Thymus (tissue), 11 donors: ENCODE results near the gene BSPH1. TPM values are rescaled to one million over a fixed set of nuclear protein-coding genes. Genes with fewer than 3 reads are reported as not detected.
"Not testable (repeated sequence)": the region's sequence is repeated elsewhere in the genome, so short reads cannot be mapped to it uniquely, and the experiment has no call there.

Source experiments
- DNase-seq, 9 donors: peaks; one replicate each; pipeline ENCODE4 v3.0.0-alpha.2; 2013; ENCODE audit warnings: low spot score in 9 of 9, low read depth in 6 of 9, missing footprints in 1 of 9
- H3K27ac ChIP-seq, 2 donors: one replicate each; pipeline ENCODE4 v1.5.1; 2013; ENCODE audit warnings: control low read depth in 1 of 2, low read depth in 1 of 2, low read length in 1 of 2, mild to moderate bottlenecking in 1 of 2, moderate library complexity in 1 of 2
- H3K27me3 ChIP-seq, 2 donors: one replicate each; pipeline ENCODE4 v1.5.1; 2013; ENCODE audit warnings: low read length in 1 of 2; ENCODE audit not compliant: control insufficient read depth in 2 of 2, insufficient read depth in 1 of 2
- H3K36me3 ChIP-seq, 2 donors: one replicate each; pipeline ENCODE4 v1.5.1; 2013; ENCODE audit warnings: low read length in 1 of 2, mild to moderate bottlenecking in 1 of 2, moderate library complexity in 1 of 2; ENCODE audit not compliant: control insufficient read depth in 2 of 2, insufficient read depth in 2 of 2
- H3K4me1 ChIP-seq, 2 donors: one replicate each; pipeline ENCODE4 v1.5.1; 2013; ENCODE audit warnings: low read length in 2 of 2; ENCODE audit not compliant: control insufficient read depth in 2 of 2, insufficient read depth in 2 of 2
- H3K4me3 ChIP-seq, 2 donors: one replicate each; pipeline ENCODE4 v1.5.1; 2013; ENCODE audit warnings: low read length in 2 of 2, control low read depth in 1 of 2, mild to moderate bottlenecking in 1 of 2
- H3K9me3 ChIP-seq, 2 donors: one replicate each; pipeline ENCODE4 v1.5.1; 2013; ENCODE audit warnings: low read length in 1 of 2, mild to moderate bottlenecking in 1 of 2; ENCODE audit not compliant: control insufficient read depth in 2 of 2, insufficient read depth in 1 of 2
- WGBS: extraction: QIAGEN DNeasy Blood & Tissue Kit; methylation state at CpG from one replicate; pipeline ENCODE4 v1.1.7; 2013; 5-methylcytosine and 5-hydroxymethylcytosine counted together
- polyA plus RNA-seq: library from polyadenylated mRNA; stranded (reverse); fragments of 200-250 nt; gene quantifications from one replicate; pipeline ENCODE4 v1.2.3, GENCODE V29; 2013
- total RNA-seq: library from RNA; stranded (reverse); fragments of 120-200 nt; gene quantifications from one replicate; pipeline ENCODE4 v1.2.4, GENCODE V29; 2013
- donor health status: healthy.

The BSPH1 gene
- total and polyA plus RNA-seq, 2 donors, result not detected

GRCh38 chr19:47955936-47956335, 36.0 kb downstream of the BSPH1 start:
- not testable (repeated sequence) for H3K27ac ChIP-seq, H3K4me1 ChIP-seq, H3K9me3 ChIP-seq, H3K36me3 ChIP-seq, H3K4me3 ChIP-seq, H3K27me3 ChIP-seq, DNase-seq
- WGBS, result 96% methylated on average over 7 of the region's 11 CpGs

- H3K9me3 ChIP-seq, H3K27me3 ChIP-seq, H3K36me3 ChIP-seq, DNase-seq, H3K27ac ChIP-seq, H3K4me1 ChIP-seq, H3K4me3 ChIP-seq: not testable (repeated sequence)
- no CpG with 5 or more reads among the region's 21 CpGs for WGBS
Measured at GRCh38 chr19:47952132-47952531, 39.8 kb downstream of the BSPH1 start.

GRCh38 chr19:47949852-47950521, 42.0 kb downstream of the BSPH1 start:
- not testable (repeated sequence) for DNase-seq, H3K4me3 ChIP-seq, H3K27me3 ChIP-seq, H3K9me3 ChIP-seq, H3K27ac ChIP-seq, H3K4me1 ChIP-seq, H3K36me3 ChIP-seq
- WGBS, result 92% methylated on average over 18 of the region's 24 CpGs

GRCh38 chr19:47928581-47928980, 63.4 kb downstream of the BSPH1 start:
- WGBS, result no CpG with 5 or more reads among the region's 20 CpGs
- not testable (repeated sequence) for H3K27ac ChIP-seq, DNase-seq, H3K4me3 ChIP-seq, H3K27me3 ChIP-seq, H3K4me1 ChIP-seq, H3K36me3 ChIP-seq, H3K9me3 ChIP-seq

- not testable (repeated sequence) for H3K4me1 ChIP-seq, H3K4me3 ChIP-seq, H3K27ac ChIP-seq, H3K36me3 ChIP-seq, H3K9me3 ChIP-seq, DNase-seq, H3K27me3 ChIP-seq
- WGBS, result 1% methylated on average over 10 of the region's 15 CpGs
Measured at GRCh38 chr19:47920107-47920506, 71.9 kb downstream of the BSPH1 start.

Other genes with a start within 250 kb of the BSPH1 start
- 324 TPM for gene NOP53, start 246.6 kb downstream of the BSPH1 start, total RNA-seq
- 621 TPM for gene NOP53, start 246.6 kb downstream of the BSPH1 start, polyA plus RNA-seq
- gene SELENOW, start 213.5 kb downstream of the BSPH1 start, total RNA-seq, result 198 TPM
- 349 TPM for gene SELENOW, start 213.5 kb downstream of the BSPH1 start, polyA plus RNA-seq
- not detected for gene TPRX1, start 187.6 kb downstream of the BSPH1 start, total RNA-seq
- not detected for gene TPRX1, start 187.6 kb downstream of the BSPH1 start, polyA plus RNA-seq
- gene CRX, start 170.2 kb downstream of the BSPH1 start, total RNA-seq, result under 0.01 TPM
- gene CRX, start 170.2 kb downstream of the BSPH1 start, polyA plus RNA-seq, result 0.05 TPM
- not detected for gene TPRX2, start 132.9 kb downstream of the BSPH1 start, total RNA-seq
- not detected for gene TPRX2, start 132.9 kb downstream of the BSPH1 start, polyA plus RNA-seq
- not detected for gene SULT2A1, start 105.9 kb downstream of the BSPH1 start, total RNA-seq
- 0.02 TPM for gene SULT2A1, start 105.9 kb downstream of the BSPH1 start, polyA plus RNA-seq
- gene ELSPBP1, start 2.5 kb upstream of the BSPH1 start, total RNA-seq, result 0.24 TPM
- 0.32 TPM for gene ELSPBP1, start 2.5 kb upstream of the BSPH1 start, polyA plus RNA-seq
- not detected for gene CABP5, start 51.9 kb upstream of the BSPH1 start, total RNA-seq
- 0.05 TPM for gene CABP5, start 51.9 kb upstream of the BSPH1 start, polyA plus RNA-seq
- 8.1 TPM for gene PLA2G4C, start 118.6 kb upstream of the BSPH1 start, total RNA-seq
- 15.0 TPM for gene PLA2G4C, start 118.6 kb upstream of the BSPH1 start, polyA plus RNA-seq
- 58.9 TPM for gene LIG1, start 178.2 kb upstream of the BSPH1 start, total RNA-seq
- 76.6 TPM for gene LIG1, start 178.2 kb upstream of the BSPH1 start, polyA plus RNA-seq
- gene ZSWIM9, start 178.5 kb upstream of the BSPH1 start, total RNA-seq, result 0.61 TPM
- gene ZSWIM9, start 178.5 kb upstream of the BSPH1 start, polyA plus RNA-seq, result 2.7 TPM